GM21526 (cell line): ENCODE results near the gene AKT2.
A peak's percentile ranks its signal among the peaks of the same experiment; 100 is the strongest.
"Not testable (repeated sequence)": the region's sequence is repeated elsewhere in the genome, so short reads cannot be mapped to it uniquely, and the experiment has no call there.

Experiments
- ATAC-seq: cut with Tn5 transposase; IDR thresholded peaks from one replicate; pipeline ENCODE4 v1.9.1; 2021; ENCODE audit warnings: moderate library complexity; ENCODE audit not compliant: unreplicated experiment, low FRiP score

The AKT2 gene

GRCh38 chr19:40284501-40285352 lies at the start of gene AKT2:
Gene AKT2 (minus strand): TSS chr19:40285345. CDS start chr19:40265267, 20,078 bp downstream.
- peak; percentile 33 for ATAC-seq

GRCh38 chr19:40333083-40333482 lies 47.9 kb upstream of the AKT2 start:
- ATAC-seq: not testable (repeated sequence)

- ATAC-seq: no peak
Measured at GRCh38 chr19:40332669-40333068, 47.5 kb upstream of the AKT2 start.

- ATAC-seq: no peak
Measured at GRCh38 chr19:40331052-40331451, 45.9 kb upstream of the AKT2 start.

GRCh38 chr19:40326201-40326600 lies 41.1 kb upstream of the AKT2 start:
- ATAC-seq: no peak

- ATAC-seq: no peak
Measured at GRCh38 chr19:40323705-40324104, 38.6 kb upstream of the AKT2 start.

GRCh38 chr19:40322951-40323615 lies 37.9 kb upstream of the AKT2 start:
- no peak for ATAC-seq

GRCh38 chr19:40322271-40322610 lies 37.1 kb upstream of the AKT2 start:
- no peak for ATAC-seq

GRCh38 chr19:40321566-40322270 lies 36.6 kb upstream of the AKT2 start:
- ATAC-seq: no peak

GRCh38 chr19:40321076-40321475 lies 35.9 kb upstream of the AKT2 start:
- no peak for ATAC-seq

GRCh38 chr19:40320558-40320935 lies 35.4 kb upstream of the AKT2 start:
- no peak for ATAC-seq

GRCh38 chr19:40317338-40317737 lies 32.2 kb upstream of the AKT2 start:
- no peak for ATAC-seq

- no peak for ATAC-seq
Measured at GRCh38 chr19:40315812-40316470, 30.8 kb upstream of the AKT2 start.

GRCh38 chr19:40314656-40315055 lies 29.5 kb upstream of the AKT2 start:
- ATAC-seq: no peak

GRCh38 chr19:40313229-40313983 lies 28.3 kb upstream of the AKT2 start:
- no peak for ATAC-seq

GRCh38 chr19:40312533-40312932 lies 27.4 kb upstream of the AKT2 start:
- no peak for ATAC-seq

GRCh38 chr19:40309666-40310065 lies 24.5 kb upstream of the AKT2 start:
- no peak for ATAC-seq

- ATAC-seq: no peak
Measured at GRCh38 chr19:40305403-40305802, 20.3 kb upstream of the AKT2 start.

- no peak for ATAC-seq
Measured at GRCh38 chr19:40304306-40304705, 19.2 kb upstream of the AKT2 start.

GRCh38 chr19:40303765-40304164 lies 18.6 kb upstream of the AKT2 start:
- no peak for ATAC-seq
